Measurements from ENCODE around the gene ZNF318.

Gene ZNF318

GRCh38 chr6:43302126-43302525 lies 67.3 kb downstream of the ZNF318 start:
- no peak for DNase-seq (ENCODE audit: low read depth in 2 of 2)

GRCh38 chr6:43301081-43301870 lies 68.2 kb downstream of the ZNF318 start:
- no peak for DNase-seq (ENCODE audit: low read depth in 2 of 2)

- DNase-seq (ENCODE audit: low read depth in 2 of 2), result no peak
Observed at GRCh38 chr6:43299338-43300293, 69.8 kb downstream of the ZNF318 start.

- DNase-seq (ENCODE audit: low read depth in 2 of 2), result no peak
Observed at GRCh38 chr6:43298565-43299337, 70.7 kb downstream of the ZNF318 start.

- no peak for DNase-seq (ENCODE audit: low read depth in 2 of 2)
Observed at GRCh38 chr6:43297644-43298564, 71.5 kb downstream of the ZNF318 start, which contains the start of gene SLC22A7. Gene SLC22A7, plus strand, starts transcription at chr6:43298260. Its CDS starts 99 bp downstream, at chr6:43298359.

GRCh38 chr6:43296780-43297497 lies 72.5 kb downstream of the ZNF318 start:
- no peak for DNase-seq (ENCODE audit: low read depth in 2 of 2)

- DNase-seq (ENCODE audit: low read depth in 2 of 2), result no peak
Observed at GRCh38 chr6:43295456-43295855, 74.0 kb downstream of the ZNF318 start.

GRCh38 chr6:43294536-43294935 lies 74.9 kb downstream of the ZNF318 start:
- no peak for DNase-seq (ENCODE audit: low read depth in 2 of 2)

- no peak for DNase-seq (ENCODE audit: low read depth in 2 of 2)
Observed at GRCh38 chr6:43293698-43294097, 75.7 kb downstream of the ZNF318 start.

- DNase-seq (ENCODE audit: low read depth in 2 of 2), result no peak
Observed at GRCh38 chr6:43292763-43293318, 76.6 kb downstream of the ZNF318 start.

GRCh38 chr6:43292341-43292740 lies 77.1 kb downstream of the ZNF318 start:
- DNase-seq (ENCODE audit: low read depth in 2 of 2), result no peak

- no peak for DNase-seq (ENCODE audit: low read depth in 2 of 2)
Observed at GRCh38 chr6:43291708-43292107, 77.7 kb downstream of the ZNF318 start.

- DNase-seq (ENCODE audit: low read depth in 2 of 2), result no peak
Observed at GRCh38 chr6:43290905-43291355, 78.5 kb downstream of the ZNF318 start.

- no peak for DNase-seq (ENCODE audit: low read depth in 2 of 2)
Observed at GRCh38 chr6:43290339-43290904, 79.0 kb downstream of the ZNF318 start.

GRCh38 chr6:43287717-43288679 lies 81.4 kb downstream of the ZNF318 start:
- DNase-seq (ENCODE audit: low read depth in 2 of 2), result no peak

GRCh38 chr6:43286980-43287716 lies 82.3 kb downstream of the ZNF318 start:
- DNase-seq (ENCODE audit: low read depth in 2 of 2), result no peak

GRCh38 chr6:43286456-43286979 lies 82.9 kb downstream of the ZNF318 start:
- DNase-seq (ENCODE audit: low read depth in 2 of 2), result no peak
